Measurements from ENCODE around the gene PRKAR2B. TPM values are rescaled to one million over a fixed set of nuclear protein-coding genes. Genes with fewer than 3 reads are reported as not detected.

The PRKAR2B gene
- total and polyA plus RNA-seq, 2 experiments from 2014 or later = 42.3 to 70.4 TPM

DNA sequence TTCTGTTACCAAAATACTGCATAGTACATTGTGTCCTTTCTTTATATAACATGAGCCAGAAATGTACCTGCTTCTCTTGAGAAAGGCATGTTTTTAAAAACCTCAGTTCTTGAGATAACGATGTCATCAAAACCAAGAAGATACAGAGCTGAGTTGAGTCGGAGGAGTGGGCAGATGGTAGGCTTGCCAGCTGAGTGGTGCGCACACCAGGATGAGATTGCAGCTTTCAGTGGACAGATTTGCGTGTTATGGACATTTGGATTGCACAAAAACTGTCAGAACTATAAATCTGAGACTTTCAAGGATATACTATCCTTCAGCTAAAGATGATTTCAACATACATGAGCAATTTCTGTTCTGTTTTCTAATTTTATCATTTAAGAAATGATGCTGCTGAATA, 25.0 kb downstream of the PRKAR2B start:
- TF ChIP-seq, protein P1, sequence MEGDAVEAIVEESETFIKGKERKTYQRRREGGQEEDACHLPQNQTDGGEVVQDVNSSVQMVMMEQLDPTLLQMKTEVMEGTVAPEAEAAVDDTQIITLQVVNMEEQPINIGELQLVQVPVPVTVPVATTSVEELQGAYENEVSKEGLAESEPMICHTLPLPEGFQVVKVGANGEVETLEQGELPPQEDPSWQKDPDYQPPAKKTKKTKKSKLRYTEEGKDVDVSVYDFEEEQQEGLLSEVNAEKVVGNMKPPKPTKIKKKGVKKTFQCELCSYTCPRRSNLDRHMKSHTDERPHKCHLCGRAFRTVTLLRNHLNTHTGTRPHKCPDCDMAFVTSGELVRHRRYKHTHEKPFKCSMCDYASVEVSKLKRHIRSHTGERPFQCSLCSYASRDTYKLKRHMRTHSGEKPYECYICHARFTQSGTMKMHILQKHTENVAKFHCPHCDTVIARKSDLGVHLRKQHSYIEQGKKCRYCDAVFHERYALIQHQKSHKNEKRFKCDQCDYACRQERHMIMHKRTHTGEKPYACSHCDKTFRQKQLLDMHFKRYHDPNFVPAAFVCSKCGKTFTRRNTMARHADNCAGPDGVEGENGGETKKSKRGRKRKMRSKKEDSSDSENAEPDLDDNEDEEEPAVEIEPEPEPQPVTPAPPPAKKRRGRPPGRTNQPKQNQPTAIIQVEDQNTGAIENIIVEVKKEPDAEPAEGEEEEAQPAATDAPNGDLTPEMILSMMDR (IDR thresholded peaks at IDR 0.05; ENCODE audit: low read depth, low read length) = no peak
- no peak overlapping the region for H3K4me3 ChIP-seq
- no peaks in the 10 kb centered on the region for H3K27me3 ChIP-seq
- no peaks in the 10 kb centered on the region for H3K36me3 ChIP-seq
- DNase-seq (ENCODE audit: low read depth in 1 of 2, low spot score in 1 of 2) = no peak
- no peak overlapping the region for H3K27ac ChIP-seq
- H3K4me1 ChIP-seq (ENCODE audit: low read depth) = peaks cover 10% of the 10 kb centered on the region
- H3K9me3 ChIP-seq (ENCODE audit: low read depth) = no peaks in the 10 kb centered on the region

DNA sequence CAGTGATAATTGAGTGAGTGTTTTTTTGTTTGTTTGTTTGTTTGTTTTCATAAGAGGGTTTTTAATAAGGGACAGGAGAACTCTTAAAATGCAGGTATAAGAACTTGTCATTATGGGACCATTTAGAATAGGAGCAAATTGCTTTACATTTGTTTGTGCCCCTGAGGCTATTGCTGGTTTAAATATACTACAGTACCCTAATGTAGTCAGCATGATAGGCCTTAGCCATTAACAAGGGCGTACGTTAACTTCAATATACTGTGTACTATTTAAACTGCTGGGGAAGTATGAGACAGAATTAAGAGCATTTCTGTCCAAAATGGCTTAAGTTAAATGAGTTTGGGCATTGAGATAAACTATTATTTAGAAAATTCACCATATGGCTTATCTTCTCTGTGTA, 26.2 kb downstream of the PRKAR2B start:
- H3K36me3 ChIP-seq = no peaks in the 10 kb centered on the region
- no peak overlapping the region for H3K4me3 ChIP-seq
- no peaks in the 10 kb centered on the region for H3K27me3 ChIP-seq
- peaks cover 5% of the 10 kb centered on the region for H3K4me1 ChIP-seq (ENCODE audit: low read depth)
- no peak overlapping the region for H3K27ac ChIP-seq
- no peak for DNase-seq (ENCODE audit: low read depth in 1 of 2, low spot score in 1 of 2)
- H3K9me3 ChIP-seq (ENCODE audit: low read depth) = no peaks in the 10 kb centered on the region
- TF ChIP-seq, protein P1 (IDR thresholded peaks at IDR 0.05; ENCODE audit: low read depth, low read length) = no peak

DNA sequence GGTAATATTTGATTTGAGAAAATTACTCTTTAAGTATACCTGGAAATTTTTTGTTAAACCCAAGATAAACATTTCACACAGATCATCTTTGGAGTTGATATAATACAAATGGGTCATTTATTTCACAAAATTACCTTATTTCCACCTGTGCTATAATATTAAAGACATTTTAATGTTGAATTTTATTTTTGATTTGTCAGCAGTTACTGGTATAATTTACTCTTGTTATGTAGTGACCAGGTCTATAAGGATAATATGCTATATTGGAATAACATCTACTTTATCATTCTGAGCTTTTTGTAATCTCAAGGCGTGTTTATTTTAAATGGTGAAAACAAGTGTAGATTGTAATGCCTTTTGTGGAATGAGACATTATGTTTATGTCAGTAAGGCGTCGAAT, 26.6 kb downstream of the PRKAR2B start:
- no peaks in the 10 kb centered on the region for H3K36me3 ChIP-seq
- no peaks in the 10 kb centered on the region for H3K27me3 ChIP-seq
- no peaks in the 10 kb centered on the region for H3K9me3 ChIP-seq (ENCODE audit: low read depth)
- DNase-seq (ENCODE audit: low read depth in 1 of 2, low spot score in 1 of 2) = no peak
- H3K4me1 ChIP-seq (ENCODE audit: low read depth) = peaks cover 4% of the 10 kb centered on the region
- no peak overlapping the region for H3K4me3 ChIP-seq
- TF ChIP-seq, protein P1 (IDR thresholded peaks at IDR 0.05; ENCODE audit: low read depth, low read length) = no peak
- H3K27ac ChIP-seq = no peak overlapping the region

DNA sequence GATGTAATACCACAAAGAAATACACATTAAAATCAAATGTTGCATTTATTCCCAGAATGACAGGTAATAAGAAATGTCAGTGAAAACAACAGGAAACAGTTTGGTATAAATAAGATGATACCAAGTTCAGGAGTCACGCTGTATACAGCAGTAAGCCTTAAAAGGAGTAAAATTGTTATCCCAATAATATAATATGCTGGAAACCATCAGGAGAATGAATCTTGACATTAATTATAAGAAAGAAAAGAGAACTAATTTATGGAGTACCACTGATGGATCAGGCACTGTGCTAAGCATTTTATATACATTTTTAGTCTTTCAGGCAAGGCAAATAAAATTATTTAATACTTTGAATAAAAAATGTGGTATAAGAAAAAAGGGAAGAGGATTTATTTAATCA, 27.6 kb downstream of the PRKAR2B start:
- no peaks in the 10 kb centered on the region for H3K9me3 ChIP-seq (ENCODE audit: low read depth)
- no peaks in the 10 kb centered on the region for H3K27me3 ChIP-seq
- no peak overlapping the region for H3K27ac ChIP-seq
- H3K4me1 ChIP-seq (ENCODE audit: low read depth) = peaks cover 4% of the 10 kb centered on the region
- no peak overlapping the region for H3K4me3 ChIP-seq
- no peaks in the 10 kb centered on the region for H3K36me3 ChIP-seq
- TF ChIP-seq, protein P1 (IDR thresholded peaks at IDR 0.05; ENCODE audit: low read depth, low read length) = no peak
- DNase-seq (ENCODE audit: low read depth in 1 of 2, low spot score in 1 of 2) = no peak

DNA sequence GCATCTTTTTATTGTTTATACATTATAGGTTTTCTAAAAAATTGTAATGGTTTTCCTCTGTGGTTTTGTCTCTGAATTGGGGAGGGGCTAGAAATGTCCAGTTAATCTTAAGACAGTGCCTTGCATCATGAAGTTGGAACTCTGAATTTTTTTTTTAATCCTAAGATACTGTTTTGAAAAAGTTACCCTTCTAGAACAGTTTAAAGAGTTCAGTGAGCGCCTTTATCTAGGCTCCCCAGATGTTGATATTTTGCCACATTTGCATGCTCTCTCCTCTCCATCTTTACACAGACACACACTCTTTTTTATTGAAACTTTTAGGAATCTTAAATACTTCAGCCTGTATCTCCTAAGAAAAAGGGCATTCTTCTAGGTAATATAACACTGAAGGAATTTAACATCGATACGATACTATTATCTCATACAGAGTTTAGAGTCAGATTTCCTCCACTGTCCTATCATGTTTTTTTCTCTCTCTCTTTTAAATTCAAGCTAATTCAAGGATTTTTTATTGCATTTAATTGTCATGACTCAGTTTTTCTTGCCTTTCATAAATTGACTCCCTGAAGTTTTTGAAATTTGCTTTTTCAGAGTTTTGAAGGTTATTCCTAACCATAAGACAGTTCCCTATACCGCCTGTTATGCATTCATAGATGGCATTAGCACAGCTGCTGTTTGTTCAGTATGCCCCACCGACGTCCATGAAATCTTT, 31.5 kb downstream of the PRKAR2B start:
- peaks cover 2% of the 10 kb centered on the region for H3K4me1 ChIP-seq (ENCODE audit: low read depth)
- no peak overlapping the region for H3K4me3 ChIP-seq
- no peak for DNase-seq (ENCODE audit: low read depth in 1 of 2, low spot score in 1 of 2)
- H3K36me3 ChIP-seq = no peaks in the 10 kb centered on the region
- H3K9me3 ChIP-seq (ENCODE audit: low read depth) = no peaks in the 10 kb centered on the region
- H3K27ac ChIP-seq = no peak overlapping the region
- no peaks in the 10 kb centered on the region for H3K27me3 ChIP-seq
- TF ChIP-seq, protein P1 (IDR thresholded peaks at IDR 0.05; ENCODE audit: low read depth, low read length) = no peak
